Epithelial cell of esophagus (primary cell): ENCODE data around the gene VTCN1.

Experiments used
- DNase-seq: peaks from one replicate; pipeline ENCODE4 v3.0.0; 2010; ENCODE audit warnings: low read depth
- H3K4me3 ChIP-seq: 2 replicates; pipeline ENCODE4 v1.5.1; 2011; ENCODE audit warnings: mild to moderate bottlenecking, low read length, control low read depth
- CTCF ChIP-seq: IDR thresholded peaks from 2 replicates; pipeline ENCODE4 v1.5.1; 2011; ENCODE audit warnings: low read depth, mild to moderate bottlenecking, low read length, control low read depth, inconsistent platforms; ENCODE audit not compliant: insufficient read depth; ENCODE audit errors: missing control alignments

The VTCN1 gene

GRCh38 chr1:117116090-117116783 lies 94.5 kb downstream of the VTCN1 start:
- TF ChIP-seq CTCF = no peak
- H3K4me3 ChIP-seq = no peak overlapping the region
- DNase-seq = no peak

GRCh38 chr1:117114877-117115276 lies 95.8 kb downstream of the VTCN1 start:
- H3K4me3 ChIP-seq = no peak overlapping the region
- TF ChIP-seq CTCF = no peak
- DNase-seq = no peak

GRCh38 chr1:117113199-117113598 lies 97.5 kb downstream of the VTCN1 start:
- DNase-seq = no peak
- H3K4me3 ChIP-seq = no peak overlapping the region
- TF ChIP-seq CTCF = no peak

DNA sequence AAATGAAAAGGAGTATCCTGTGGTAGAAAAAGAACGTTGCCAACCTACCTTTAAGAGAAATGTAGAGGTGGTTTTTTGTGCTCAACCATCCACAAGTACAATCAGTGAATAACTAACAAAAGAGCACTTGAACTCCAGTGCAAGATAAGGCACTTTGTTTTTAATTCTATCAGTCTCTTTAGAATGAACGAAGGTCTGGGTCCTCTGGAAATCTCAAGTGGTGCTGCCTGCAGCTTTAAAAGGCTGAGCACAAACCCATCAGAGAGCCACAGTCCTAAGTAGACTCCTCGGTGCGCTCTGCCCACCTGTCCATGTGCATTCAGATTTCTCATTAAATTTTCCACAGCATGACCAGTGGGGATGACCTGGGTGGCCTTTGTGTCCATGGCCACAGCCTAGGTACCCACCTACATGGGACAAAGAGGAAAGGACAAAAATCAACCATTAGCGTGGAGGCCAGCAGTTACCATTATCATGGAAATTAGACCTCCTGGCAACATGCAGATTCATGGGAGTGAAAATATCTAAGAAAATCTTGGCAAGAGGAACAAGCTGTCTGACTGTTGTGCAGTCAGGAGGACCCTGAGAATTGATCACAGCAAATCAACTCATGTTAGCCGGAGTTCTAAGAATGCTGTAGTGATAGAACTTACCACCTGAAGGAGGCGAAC lies 98.5 kb downstream of the VTCN1 start:
- TF ChIP-seq CTCF = no peak
- no peak overlapping the region for H3K4me3 ChIP-seq
- DNase-seq = no peak

DNA sequence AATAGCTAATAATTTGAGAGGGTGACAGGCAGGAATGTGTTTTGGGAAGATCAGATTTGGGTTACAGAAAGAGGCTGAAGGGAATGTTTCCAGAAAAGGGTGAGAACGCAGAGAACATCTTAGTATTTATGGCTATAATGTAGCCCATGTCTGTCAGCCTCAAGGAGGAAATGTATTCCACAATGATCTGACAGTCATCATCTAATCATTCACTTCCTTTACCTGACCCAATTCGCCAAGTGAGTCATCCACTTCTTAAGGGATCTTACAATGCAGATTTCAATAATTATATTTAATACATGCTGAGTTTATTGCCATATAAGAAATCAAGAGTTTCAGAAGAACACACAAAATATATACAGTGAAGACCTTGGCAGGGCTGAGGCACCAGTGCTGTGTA lies 100.0 kb downstream of the VTCN1 start:
- no peak for TF ChIP-seq CTCF
- DNase-seq = peak; percentile 88
- H3K4me3 ChIP-seq = no peak overlapping the region

DNA sequence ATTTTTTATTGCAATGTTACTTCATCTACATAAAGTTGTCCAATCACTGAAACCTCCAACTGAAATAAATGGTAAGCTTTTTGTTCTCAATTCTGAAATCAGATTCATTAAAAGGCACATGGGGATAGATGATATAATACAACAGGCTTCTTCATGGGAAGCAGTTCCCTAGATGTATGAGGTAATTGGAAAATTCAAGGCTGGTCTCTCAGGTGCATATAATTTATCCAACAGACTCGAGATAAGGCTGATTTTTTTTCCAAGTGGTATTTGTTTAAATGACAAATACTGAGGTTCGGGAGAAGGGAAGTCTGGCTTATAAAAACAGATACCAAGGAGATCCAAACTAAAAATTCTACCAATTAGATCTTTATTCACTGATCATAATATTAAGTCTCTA lies 103.4 kb downstream of the VTCN1 start:
- no peak overlapping the region for H3K4me3 ChIP-seq
- TF ChIP-seq CTCF = no peak
- no peak for DNase-seq

- TF ChIP-seq CTCF = no peak
- DNase-seq = no peak
- H3K4me3 ChIP-seq = no peak overlapping the region
These were observed 104.2 kb downstream of the VTCN1 start for GRCh38 chr1:117106478-117106877.
